Activated CD4-positive, alpha-beta T cell treated with anti-CD3 and anti-CD28 coated beads for 36 hours (primary cell): ENCODE data around the gene PRDM1. TPM values are rescaled to one million over a fixed set of nuclear protein-coding genes. Genes with fewer than 3 reads are reported as not detected.

Experiments used
- ATAC-seq: fragments of 200-7000 bp; cut with Tn5 transposase; one replicate; pipeline ENCODE4 v1.10.0; 2021; ENCODE audit warnings: mild to moderate bottlenecking, moderate library complexity
- CTCF ChIA-PET: fragments of 350-600 bp; sonication (Branson Sonifier 250); formaldehyde crosslinking; loops from one replicate; lab custom pipeline; 2021; ENCODE audit warnings: antibody characterized with exemption; lab: Charles Lee
- POLR2A ChIA-PET: fragments of 350-600 bp; sonication (Branson Sonifier 250); formaldehyde crosslinking; loops from one replicate; lab custom pipeline; 2021; ENCODE audit warnings: antibody characterized with exemption, inconsistent platforms; lab: Charles Lee
- DNase-seq: peaks from one replicate; pipeline ENCODE4 v3.0.0-alpha.2; 2020
- H3K27ac Mint-ChIP-seq: one replicate; pipeline ENCODE4 v1.8.0; 2021; ENCODE audit warnings: mixed read lengths
- H3K27me3 Mint-ChIP-seq: one replicate; pipeline ENCODE4 v1.8.0; 2021; ENCODE audit warnings: mixed read lengths
- H3K36me3 Mint-ChIP-seq: one replicate; pipeline ENCODE4 v1.8.0; 2021; ENCODE audit warnings: low read depth, mixed read lengths
- H3K4me1 Mint-ChIP-seq: one replicate; pipeline ENCODE4 v1.8.0; 2021; ENCODE audit warnings: mixed read lengths
- H3K4me3 Mint-ChIP-seq: one replicate; pipeline ENCODE4 v1.8.0; 2021; ENCODE audit warnings: mild to moderate bottlenecking, moderate library complexity, mixed read lengths
- H3K9me3 Mint-ChIP-seq: one replicate; pipeline ENCODE4 v1.8.0; 2021; ENCODE audit warnings: low read depth, mixed read lengths
- intact Hi-C, 2 experiments: fragments of 100-400 bp; cut with DNase I in 1 of 2; cut with micrococcal nuclease in 1 of 2; formaldehyde crosslinking; loops; one replicate each; pipeline versions ENCODE4 v1.14.2 to v1.15.1; 2022 to 2024; cut with DNase I, micrococcal nuclease
- total RNA-seq, 2 experiments: library from RNA; stranded (reverse); gene quantifications; one replicate each; pipeline ENCODE4 v1.2.3, GENCODE V29; 2021

The PRDM1 gene
- total RNA-seq, 2 experiments from 2014 or later = 20.1 to 35.6 TPM

DNA sequence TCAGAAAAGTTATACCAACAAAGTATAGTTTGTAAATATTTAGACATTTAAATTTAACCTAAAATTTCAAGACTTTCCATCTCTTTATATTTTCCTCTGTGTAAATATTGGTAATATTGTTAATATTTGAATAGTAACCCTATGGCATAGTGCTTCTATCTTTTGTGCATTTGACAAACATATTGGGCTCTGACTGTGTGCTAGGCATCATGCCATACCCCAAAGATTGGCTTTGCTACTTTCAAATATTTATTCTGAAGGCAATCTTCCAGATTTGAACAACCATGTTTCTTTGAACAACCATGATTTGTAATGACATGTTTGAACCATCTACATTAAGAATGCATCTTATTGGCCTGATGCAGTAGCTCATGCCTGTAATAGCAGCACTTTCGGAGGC, 15.5 kb upstream of the PRDM1 start:
- peaks cover 2% of the 10 kb centered on the region for H3K27me3 Mint-ChIP-seq
- H3K9me3 Mint-ChIP-seq = no peaks in the 10 kb centered on the region
- H3K4me1 Mint-ChIP-seq = no peaks in the 10 kb centered on the region
- POLR2A ChIA-PET = no interaction called here
- no peaks in the 10 kb centered on the region for H3K36me3 Mint-ChIP-seq
- DNase-seq (no peak), ATAC-seq (no peak)
- no peak overlapping the region for H3K4me3 Mint-ChIP-seq
- intact Hi-C loops = no loop called here
- no peak overlapping the region for H3K27ac Mint-ChIP-seq
- CTCF ChIA-PET = interaction anchor here (0.6 to 1.0 kb wide), 2 partner anchors 17 to 31 kb away, joined by 3 to 4 read pairs; no protein-coding TSS in a partner anchor

DNA sequence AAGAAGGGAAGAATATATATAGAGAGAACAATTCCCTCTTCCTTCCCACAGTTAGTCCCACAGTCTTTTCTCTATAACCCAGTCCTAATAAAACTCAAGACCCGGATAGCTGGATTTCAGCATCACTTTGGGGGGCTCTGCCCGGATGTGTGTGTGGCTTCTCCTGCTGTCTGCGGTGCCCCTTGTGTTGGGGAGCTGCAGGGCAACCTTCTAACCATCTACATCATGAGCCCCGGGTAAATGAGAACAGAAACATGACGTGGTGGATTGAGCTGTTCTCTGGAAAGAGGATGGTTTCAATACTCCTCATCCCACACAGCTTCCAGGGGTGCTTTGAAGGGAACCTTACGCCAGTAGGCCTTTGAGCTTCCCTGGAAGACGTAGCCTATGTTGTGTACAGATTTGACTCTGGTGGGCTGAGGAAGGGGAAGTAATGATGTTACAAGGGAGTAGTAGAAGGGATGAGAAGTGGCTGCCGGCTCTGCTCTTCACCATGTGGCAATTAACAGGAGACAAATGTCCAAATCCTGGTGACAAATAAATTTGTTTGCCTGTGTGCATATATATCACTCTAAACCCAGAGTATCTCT, 13.5 kb upstream of the PRDM1 start:
- no peak for ATAC-seq
- ChIA-PET POLR2A (no interaction called here), CTCF (interaction anchor here (0.9 to 1.2 kb wide), 4 partner anchors 8 to 152 kb away, joined by 3 to 4 read pairs (median 3); no protein-coding TSS in a partner anchor)
- Mint-ChIP-seq H3K27ac (no peak overlapping the region), H3K9me3 (no peaks in the 10 kb centered on the region), H3K4me3 (no peak overlapping the region), H3K27me3 (no peaks in the 10 kb centered on the region), H3K36me3 (no peaks in the 10 kb centered on the region), H3K4me1 (no peaks in the 10 kb centered on the region)
- DNase-seq = no peak
- intact Hi-C loops = no loop called here

DNA sequence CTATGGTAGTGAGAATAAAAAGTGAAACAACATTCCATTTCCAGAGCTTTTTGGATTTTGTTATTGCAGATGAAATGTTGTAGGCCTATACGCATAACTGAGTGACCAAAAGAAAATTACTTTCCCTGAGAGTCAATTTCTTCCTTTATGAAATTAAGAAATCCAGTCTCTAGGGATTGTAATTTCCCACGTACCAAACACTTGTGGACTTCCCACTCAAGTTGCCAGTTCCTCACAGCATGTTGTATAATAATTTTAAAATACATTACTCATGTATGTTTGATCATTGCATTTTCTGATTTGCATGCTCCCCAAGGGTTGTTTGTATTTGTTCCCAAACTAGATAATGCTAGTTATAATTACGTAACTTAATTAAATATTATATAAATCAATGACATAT, 12.0 kb upstream of the PRDM1 start:
- Mint-ChIP-seq H3K36me3 (no peaks in the 10 kb centered on the region), H3K27me3 (no peaks in the 10 kb centered on the region), H3K4me3 (no peak overlapping the region), H3K9me3 (no peaks in the 10 kb centered on the region), H3K4me1 (no peaks in the 10 kb centered on the region), H3K27ac (no peak overlapping the region)
- intact Hi-C loops = no loop called here
- CTCF ChIA-PET = no interaction called here
- DNase-seq = no peak
- POLR2A ChIA-PET = no interaction called here
- no peak for ATAC-seq

DNA sequence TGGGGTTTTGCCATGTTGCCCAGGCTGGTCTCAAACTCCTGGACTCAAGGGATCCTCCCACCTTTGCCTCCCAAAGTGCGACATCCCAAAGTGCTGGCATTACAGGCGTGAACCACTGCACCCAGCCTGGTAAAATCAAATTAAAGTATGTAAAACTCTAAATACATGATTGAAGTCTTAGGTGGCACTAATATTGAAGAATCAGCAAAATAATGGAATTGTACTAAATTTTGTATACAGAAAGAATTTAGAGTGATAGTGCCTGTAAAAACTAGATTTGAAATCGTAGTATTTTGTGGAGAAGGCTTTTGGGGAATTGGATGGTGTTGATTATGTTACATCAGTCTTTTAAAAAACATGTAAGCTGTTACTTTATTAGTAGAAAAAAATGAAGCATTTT, 10.0 kb upstream of the PRDM1 start:
- DNase-seq (no peak), ATAC-seq (no peak)
- no peak overlapping the region for H3K27ac Mint-ChIP-seq
- peaks cover 2% of the 10 kb centered on the region for H3K4me1 Mint-ChIP-seq
- ChIA-PET POLR2A (no interaction called here), CTCF (no interaction called here)
- H3K27me3 Mint-ChIP-seq = no peaks in the 10 kb centered on the region
- no peaks in the 10 kb centered on the region for H3K36me3 Mint-ChIP-seq
- no peaks in the 10 kb centered on the region for H3K9me3 Mint-ChIP-seq
- no peak overlapping the region for H3K4me3 Mint-ChIP-seq
- intact Hi-C loops = no loop called here

- DNase-seq (no peak), ATAC-seq (no peak)
- intact Hi-C loops = no loop called here
- Mint-ChIP-seq H3K36me3 (no peaks in the 10 kb centered on the region), H3K9me3 (no peaks in the 10 kb centered on the region), H3K27ac (no peak overlapping the region), H3K4me3 (no peak overlapping the region), H3K4me1 (peaks cover 3% of the 10 kb centered on the region), H3K27me3 (peaks cover 5% of the 10 kb centered on the region)
- ChIA-PET CTCF (interaction anchor here (0.6 kb wide), 1 partner anchor 141 kb away, joined by 3 read pairs; no protein-coding TSS in a partner anchor), POLR2A (no interaction called here)
Measured at GRCh38 chr6:106077170-106077569, 9.0 kb upstream of the PRDM1 start.

DNA sequence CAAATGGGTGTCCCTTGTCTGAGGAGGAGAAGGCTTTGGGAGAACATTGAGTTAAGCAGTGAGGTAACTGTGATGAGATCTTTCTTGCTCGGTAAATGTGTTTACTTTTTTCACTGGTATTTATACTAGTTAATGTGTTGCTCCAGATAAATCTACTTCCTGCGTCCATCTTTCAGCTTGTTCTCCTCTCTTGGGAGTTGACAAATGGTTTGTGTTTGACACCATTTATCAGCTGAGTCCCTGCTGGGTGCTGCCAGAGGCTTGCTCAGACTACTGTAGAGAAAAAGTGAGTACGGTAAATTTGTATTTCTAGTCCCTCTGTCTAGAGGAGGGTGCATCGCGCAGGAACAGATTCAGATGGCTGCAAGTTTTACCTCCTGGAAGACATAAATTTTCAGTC, 8.3 kb upstream of the PRDM1 start:
- H3K27ac Mint-ChIP-seq = no peak overlapping the region
- H3K27me3 Mint-ChIP-seq = peaks cover 5% of the 10 kb centered on the region
- DNase-seq (no peak), ATAC-seq (no peak)
- ChIA-PET CTCF (interaction anchor here (0.8 kb wide), 1 partner anchor 221 kb away, joined by 3 read pairs; no protein-coding TSS in a partner anchor), POLR2A (no interaction called here)
- peaks cover 8% of the 10 kb centered on the region for H3K4me1 Mint-ChIP-seq
- H3K4me3 Mint-ChIP-seq = no peak overlapping the region
- intact Hi-C loops = no loop called here
- H3K36me3 Mint-ChIP-seq = no peaks in the 10 kb centered on the region
- no peaks in the 10 kb centered on the region for H3K9me3 Mint-ChIP-seq

DNA sequence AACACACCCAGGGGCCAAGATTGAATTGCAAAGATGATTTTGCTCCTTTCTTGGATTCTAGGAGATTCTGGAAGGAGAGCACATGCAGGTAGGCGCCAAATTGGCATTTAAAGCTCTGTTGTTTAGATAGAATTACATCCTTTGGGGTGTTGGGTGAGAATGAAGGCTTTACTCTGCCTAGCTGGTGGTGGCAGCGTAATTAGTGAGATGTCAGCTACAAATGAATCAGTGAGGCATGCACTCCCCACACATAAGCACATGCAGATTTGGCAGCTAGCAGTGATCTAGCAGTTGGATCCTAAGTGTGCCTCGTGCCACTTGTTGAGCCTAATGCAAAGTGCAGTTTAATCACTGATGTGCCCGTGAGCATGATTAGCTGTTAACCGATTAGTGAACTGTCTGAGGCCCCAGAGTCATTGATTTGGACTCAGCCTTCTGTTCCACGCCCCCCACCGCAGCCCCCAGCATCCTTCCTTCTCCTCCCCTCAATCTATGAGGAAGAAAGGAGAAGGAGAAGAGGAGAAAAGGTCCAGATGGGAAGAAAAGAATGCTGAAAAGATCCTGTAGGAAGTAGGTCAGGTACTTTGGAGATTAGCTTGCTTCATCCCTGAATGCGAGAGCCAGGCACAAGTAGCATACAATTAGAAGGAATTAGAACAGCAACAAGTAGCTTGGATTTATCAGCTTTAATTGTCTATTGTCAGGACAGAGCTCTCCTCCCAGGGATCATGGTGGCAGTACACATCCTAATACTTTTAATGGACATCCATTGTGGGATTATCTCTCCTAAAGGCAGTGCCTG, 6.0 kb upstream of the PRDM1 start:
- peaks cover 13% of the 10 kb centered on the region for H3K27me3 Mint-ChIP-seq
- ChIA-PET POLR2A (no interaction called here), CTCF (interaction anchor here (0.6 to 1.2 kb wide), 7 partner anchors 13 to 693 kb away, joined by 3 to 6 read pairs (median 4); no protein-coding TSS in a partner anchor)
- H3K36me3 Mint-ChIP-seq = no peaks in the 10 kb centered on the region
- peaks cover 29% of the 10 kb centered on the region for H3K4me1 Mint-ChIP-seq
- no peaks in the 10 kb centered on the region for H3K9me3 Mint-ChIP-seq
- DNase-seq (no peak), ATAC-seq (no peak)
- intact Hi-C loops = loop anchor here (5.0 to 10.0 kb wide), 4 partner anchors 88 to 595 kb away; no protein-coding TSS in a partner anchor
- no peak overlapping the region for H3K4me3 Mint-ChIP-seq
- H3K27ac Mint-ChIP-seq = no peak overlapping the region

DNA sequence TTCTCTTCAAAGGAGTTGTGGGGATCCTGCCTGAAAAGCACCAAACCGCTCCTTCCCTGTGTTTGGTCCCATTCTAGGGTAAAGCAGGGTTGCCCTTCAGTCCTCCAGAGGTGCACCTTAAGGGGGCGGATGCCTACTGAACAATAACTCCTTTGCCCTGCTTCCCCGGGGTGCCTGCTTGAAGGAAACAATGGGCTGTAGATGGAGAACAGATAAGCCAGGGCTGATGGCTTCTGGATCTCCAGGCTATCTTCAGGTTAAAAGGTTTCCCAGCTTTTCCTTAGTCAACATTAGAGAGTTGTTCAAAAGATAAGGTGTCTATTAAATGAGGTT, 5.4 kb upstream of the PRDM1 start:
- CTCF ChIA-PET = interaction anchor here (0.6 to 0.7 kb wide), 4 partner anchors 48 to 694 kb away, joined by 3 to 4 read pairs (median 4); no protein-coding TSS in a partner anchor
- POLR2A ChIA-PET = no interaction called here
- intact Hi-C loops = loop anchor here (5.0 to 10.0 kb wide), 4 partner anchors 88 to 596 kb away; no protein-coding TSS in a partner anchor

GRCh38 chr6:106081715-106082114, 4.4 kb upstream of the PRDM1 start:
- intact Hi-C loops = loop anchor here (5.0 to 10.0 kb wide), 4 partner anchors 89 to 597 kb away; no protein-coding TSS in a partner anchor

More for the DNA sequence above, 5.4 kb upstream of the PRDM1 start:
- Mint-ChIP-seq H3K27me3 (peaks cover 16% of the 10 kb centered on the region), H3K9me3 (no peaks in the 10 kb centered on the region), H3K27ac (no peak overlapping the region), H3K4me1 (peaks cover 34% of the 10 kb centered on the region), H3K4me3 (no peak overlapping the region), H3K36me3 (no peaks in the 10 kb centered on the region)
- no peak for ATAC-seq
- DNase-seq = no peak

DNA sequence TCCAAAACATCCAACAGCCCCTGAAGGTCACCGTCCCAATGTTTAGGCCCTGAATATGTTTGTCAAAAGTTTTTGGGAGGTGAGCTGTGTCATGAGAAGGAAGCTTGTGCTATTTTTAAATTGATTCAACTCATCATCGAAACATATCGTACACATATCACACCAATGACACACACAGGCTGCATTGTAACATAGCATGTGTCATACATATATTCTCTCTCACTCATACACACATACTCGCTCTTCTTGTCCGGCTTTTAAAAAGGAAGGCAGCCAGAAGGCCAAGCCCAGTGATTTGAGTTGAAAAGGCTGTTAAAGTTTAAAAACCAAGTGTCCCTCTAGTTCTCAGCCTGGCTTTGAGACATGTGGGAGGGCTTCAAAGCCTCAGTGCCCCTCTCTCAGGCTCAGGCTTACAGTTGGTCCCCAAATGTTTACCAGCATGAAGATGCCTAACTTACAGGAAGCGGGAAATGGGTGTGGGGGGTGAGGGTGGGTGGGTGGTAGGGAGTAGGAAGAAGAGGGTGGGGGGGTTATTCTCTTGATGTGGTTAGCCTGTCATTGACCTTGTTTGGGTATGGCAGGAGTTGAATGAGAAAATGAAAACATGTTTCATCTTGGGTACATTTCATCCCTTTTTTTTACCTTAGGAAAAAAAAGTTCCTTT, 3.3 kb upstream of the PRDM1 start:
- H3K4me1 Mint-ChIP-seq = peaks cover 54% of the 10 kb centered on the region
- POLR2A ChIA-PET = interaction anchor here (0.6 to 1.0 kb wide), 7 partner anchors 9 to 1881 kb away, joined by 3 to 8 read pairs (median 3); no protein-coding TSS in a partner anchor
- DNase-seq (peak; percentile 30), ATAC-seq (peak; percentile 65)
- peaks cover 27% of the 10 kb centered on the region for H3K27me3 Mint-ChIP-seq
- CTCF ChIA-PET = interaction anchor here (0.8 to 1.8 kb wide), 8 partner anchors 16 to 282 kb away, joined by 3 to 12 read pairs (median 4); no protein-coding TSS in a partner anchor
- no peaks in the 10 kb centered on the region for H3K9me3 Mint-ChIP-seq
- peaks cover 5% of the 10 kb centered on the region for H3K36me3 Mint-ChIP-seq
- peak overlapping the region; percentile 82 for H3K27ac Mint-ChIP-seq
- intact Hi-C loops = loop anchor here (1.0 to 10.0 kb wide), 5 partner anchors 91 to 598 kb away; no protein-coding TSS in a partner anchor
- no peak overlapping the region for H3K4me3 Mint-ChIP-seq

More at GRCh38 chr6:106081715-106082114, 4.4 kb upstream of the PRDM1 start:
- DNase-seq (no peak), ATAC-seq (no peak)
- CTCF ChIA-PET = interaction anchor here (0.6 to 1.4 kb wide), 2 partner anchors 49 to 220 kb away, joined by 3 to 4 read pairs; no protein-coding TSS in a partner anchor
- no peak overlapping the region for H3K4me3 Mint-ChIP-seq
- peak overlapping the region; percentile 14 for H3K27ac Mint-ChIP-seq
- no peaks in the 10 kb centered on the region for H3K9me3 Mint-ChIP-seq
- H3K27me3 Mint-ChIP-seq = peaks cover 20% of the 10 kb centered on the region
- H3K36me3 Mint-ChIP-seq = no peaks in the 10 kb centered on the region
- POLR2A ChIA-PET = no interaction called here
- H3K4me1 Mint-ChIP-seq = peaks cover 42% of the 10 kb centered on the region

- DNase-seq = no peak
- Mint-ChIP-seq H3K27ac (no peak overlapping the region), H3K9me3 (no peaks in the 10 kb centered on the region), H3K36me3 (peaks cover 9% of the 10 kb centered on the region), H3K27me3 (peaks cover 34% of the 10 kb centered on the region), H3K4me1 (peaks cover 58% of the 10 kb centered on the region), H3K4me3 (no peak overlapping the region)
- ChIA-PET CTCF (interaction anchor here (0.9 to 1.8 kb wide), 8 partner anchors 9 to 183 kb away, joined by 3 to 12 read pairs (median 4); no protein-coding TSS in a partner anchor), POLR2A (interaction anchor here (0.6 to 0.8 kb wide), 5 partner anchors 8 to 1880 kb away, joined by 3 to 8 read pairs (median 3); no protein-coding TSS in a partner anchor)
- intact Hi-C loops = loop anchor here (1.0 to 10.0 kb wide), 5 partner anchors 91 to 599 kb away; no protein-coding TSS in a partner anchor
- peak; percentile 37 for ATAC-seq
Measured at GRCh38 chr6:106083618-106084017, 2.5 kb upstream of the PRDM1 start.
